ENCODE results near the gene GLIS1.

GLIS1 gene

DNA sequence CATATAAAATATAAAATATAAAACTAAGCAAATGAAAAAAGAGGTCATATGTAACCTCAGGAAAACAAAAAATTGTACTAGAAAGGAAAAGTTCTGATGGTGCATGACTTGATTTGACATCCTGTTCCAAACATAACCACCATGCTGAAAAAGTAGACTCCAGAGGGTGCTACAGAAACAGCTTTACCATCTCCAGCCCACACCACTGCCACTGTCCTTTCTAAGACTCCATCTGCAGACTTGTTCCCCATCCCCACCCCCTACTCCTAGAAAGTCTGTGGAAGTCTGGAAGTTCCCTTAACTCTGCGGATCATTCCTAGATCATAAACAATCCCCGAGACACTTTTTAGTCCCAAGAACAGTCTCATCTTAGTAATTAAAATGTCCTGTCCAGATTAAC, 20.5 kb downstream of the GLIS1 start:
- no peak for DNase-seq (ENCODE audit: low read depth in 3 of 3, low spot score in 1 of 3)

DNA sequence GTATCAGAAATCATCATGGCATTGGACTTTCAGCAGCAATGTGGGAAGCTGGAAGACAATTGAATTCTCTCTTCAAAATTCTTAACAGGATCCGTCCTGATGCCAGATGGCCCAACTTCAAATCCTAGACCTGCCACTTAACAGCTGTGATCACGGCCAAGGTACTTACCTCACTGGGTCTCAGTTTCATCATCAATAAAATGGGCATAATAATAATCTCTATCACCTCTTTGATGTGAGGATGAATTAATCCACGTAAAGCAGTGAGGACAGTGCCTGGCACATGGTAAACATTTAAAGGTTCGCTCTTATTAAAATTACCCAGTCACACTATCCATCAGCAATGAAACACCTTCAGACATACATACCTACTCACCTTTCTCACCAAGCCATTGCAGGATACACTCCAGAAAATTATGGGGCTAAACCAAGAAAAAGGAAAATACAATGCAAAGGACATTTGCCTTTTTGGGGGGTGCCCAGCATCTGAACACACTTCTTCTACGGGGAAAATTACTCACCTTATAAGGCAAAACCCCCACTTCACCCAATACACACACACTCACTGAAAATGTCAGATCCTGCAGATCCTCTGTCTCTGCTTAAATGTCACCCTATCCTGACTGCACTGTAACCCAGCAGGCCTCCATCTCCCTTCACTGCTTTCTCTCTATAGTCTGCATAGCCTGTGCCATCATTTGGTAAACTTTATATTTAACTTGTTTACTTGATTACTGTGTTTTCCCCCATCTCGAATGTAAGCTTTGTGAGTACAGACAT, 21.7 kb downstream of the GLIS1 start:
- no peak for DNase-seq (ENCODE audit: low read depth in 3 of 3, low spot score in 1 of 3)

DNA sequence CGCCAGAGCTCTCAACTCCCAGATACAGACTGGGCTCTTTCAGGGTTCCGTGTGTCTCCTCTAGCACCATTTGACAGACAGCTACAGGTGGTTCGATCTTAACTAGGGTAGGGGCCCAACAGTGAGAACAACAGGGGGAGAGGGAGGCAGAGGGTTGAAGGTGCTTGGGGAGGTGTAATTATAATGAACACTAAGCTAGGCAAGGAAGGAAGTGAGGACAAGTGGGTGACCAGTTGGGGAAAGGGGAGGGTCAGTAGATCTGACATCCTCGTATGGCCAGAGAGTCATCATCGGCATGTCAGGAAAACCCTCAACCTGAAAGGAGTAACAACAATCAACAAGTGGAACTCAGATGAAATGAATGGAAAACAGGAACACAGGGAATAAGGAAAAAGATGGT, 22.8 kb downstream of the GLIS1 start:
- no peak for DNase-seq (ENCODE audit: low read depth in 3 of 3, low spot score in 1 of 3)

DNA sequence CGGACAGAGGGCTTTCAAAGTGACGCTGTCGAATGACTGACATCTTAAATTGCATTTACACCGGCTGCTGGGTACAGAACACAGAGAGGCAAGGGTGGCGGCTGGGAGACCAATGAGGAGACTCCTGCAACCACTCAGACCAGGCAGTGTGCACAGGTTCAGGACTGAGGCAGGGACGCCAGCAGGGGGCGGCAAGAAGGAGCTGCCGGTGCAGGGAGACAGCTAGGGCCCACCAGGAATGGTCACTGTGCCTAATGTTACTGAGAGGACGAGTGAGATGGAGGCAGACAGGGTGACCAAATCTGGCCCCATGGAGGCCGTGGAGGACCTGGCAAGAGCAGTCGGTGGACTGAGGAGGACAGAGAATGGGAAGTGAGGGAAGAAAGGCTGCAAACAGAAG, 23.5 kb downstream of the GLIS1 start:
- no peak for DNase-seq (ENCODE audit: low read depth in 3 of 3, low spot score in 1 of 3)

DNA sequence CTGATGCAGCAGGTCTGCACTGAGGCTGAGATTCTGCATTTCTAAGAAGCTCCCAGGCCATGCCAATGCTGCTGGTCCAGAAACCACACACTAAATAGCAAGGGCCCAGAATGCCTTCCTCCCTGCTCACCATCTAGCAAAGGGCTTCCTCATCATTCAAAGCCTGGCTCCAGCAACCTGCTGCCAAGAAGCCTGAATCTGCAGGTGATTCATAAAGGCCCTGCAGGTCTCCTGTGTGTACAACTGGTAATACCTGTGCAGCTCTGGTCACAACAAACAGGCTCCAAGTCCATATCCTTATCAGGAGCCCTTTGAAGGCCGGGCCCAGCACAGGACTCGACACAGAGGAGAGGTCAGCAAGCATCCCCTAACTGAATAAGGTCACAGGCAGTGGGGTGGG, 26.7 kb downstream of the GLIS1 start:
- no peak for DNase-seq (ENCODE audit: low read depth in 3 of 3, low spot score in 1 of 3)

DNA sequence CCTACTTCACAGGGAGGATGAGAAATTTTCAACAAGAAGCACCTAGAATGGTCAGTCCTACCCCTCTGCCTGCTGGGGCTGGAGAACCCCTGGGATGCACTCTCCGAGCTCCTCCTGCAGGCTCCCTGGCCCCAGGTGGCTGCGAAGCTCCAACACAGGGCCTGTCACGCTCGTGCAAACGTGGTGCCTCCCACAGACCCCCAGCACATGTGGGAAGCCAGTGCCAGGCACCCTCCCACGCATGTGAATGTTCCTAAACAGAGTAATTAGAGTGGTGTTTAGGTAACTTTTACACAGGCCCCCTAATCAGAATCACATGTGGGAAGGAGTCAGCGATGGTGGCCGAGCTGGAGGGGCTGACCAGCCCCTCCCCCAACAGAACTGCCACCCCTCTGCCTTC, 28.4 kb downstream of the GLIS1 start:
- DNase-seq (ENCODE audit: low read depth in 3 of 3, low spot score in 1 of 3): no peak

DNA sequence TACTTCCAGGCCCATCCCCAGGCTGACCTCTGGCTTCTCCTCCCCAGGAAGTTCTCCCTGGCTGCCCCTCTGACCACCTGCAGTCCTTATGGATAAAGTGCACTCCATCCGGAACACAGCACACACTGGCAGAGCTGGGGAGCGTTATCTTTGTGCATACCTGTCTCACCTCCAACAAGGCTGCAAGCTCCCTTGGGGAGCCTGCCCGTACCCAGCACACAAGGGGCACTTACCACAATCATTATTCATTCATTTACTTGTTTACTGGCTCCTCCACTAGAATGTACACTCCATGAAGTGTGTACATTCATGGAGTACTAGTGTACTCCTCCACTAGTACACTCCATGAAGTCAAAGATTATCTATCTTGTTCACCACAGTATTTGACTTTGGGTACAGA, 30.3 kb downstream of the GLIS1 start:
- DNase-seq (ENCODE audit: low read depth in 3 of 3, low spot score in 1 of 3): no peak

DNA sequence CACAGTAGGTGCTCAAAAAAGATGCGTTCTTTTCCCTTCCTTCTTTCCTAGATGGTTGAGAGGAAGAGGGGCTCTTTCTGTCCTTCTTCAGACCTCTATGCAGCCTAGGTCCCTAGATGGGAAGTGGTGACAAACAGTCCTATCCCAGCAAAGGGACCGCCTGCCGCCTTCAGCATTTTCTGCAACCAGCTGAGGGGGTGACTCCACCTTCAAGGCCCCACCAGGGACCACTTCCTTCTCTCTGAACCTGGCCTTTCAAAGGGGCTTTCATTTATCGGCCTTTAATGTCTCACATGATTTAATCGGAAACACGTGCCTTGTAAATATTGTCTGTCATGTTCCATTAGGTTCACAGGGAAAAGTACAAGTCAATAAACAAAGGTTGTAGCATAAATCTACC, 32.6 kb downstream of the GLIS1 start:
- no peak for DNase-seq (ENCODE audit: low read depth in 3 of 3, low spot score in 1 of 3)

DNA sequence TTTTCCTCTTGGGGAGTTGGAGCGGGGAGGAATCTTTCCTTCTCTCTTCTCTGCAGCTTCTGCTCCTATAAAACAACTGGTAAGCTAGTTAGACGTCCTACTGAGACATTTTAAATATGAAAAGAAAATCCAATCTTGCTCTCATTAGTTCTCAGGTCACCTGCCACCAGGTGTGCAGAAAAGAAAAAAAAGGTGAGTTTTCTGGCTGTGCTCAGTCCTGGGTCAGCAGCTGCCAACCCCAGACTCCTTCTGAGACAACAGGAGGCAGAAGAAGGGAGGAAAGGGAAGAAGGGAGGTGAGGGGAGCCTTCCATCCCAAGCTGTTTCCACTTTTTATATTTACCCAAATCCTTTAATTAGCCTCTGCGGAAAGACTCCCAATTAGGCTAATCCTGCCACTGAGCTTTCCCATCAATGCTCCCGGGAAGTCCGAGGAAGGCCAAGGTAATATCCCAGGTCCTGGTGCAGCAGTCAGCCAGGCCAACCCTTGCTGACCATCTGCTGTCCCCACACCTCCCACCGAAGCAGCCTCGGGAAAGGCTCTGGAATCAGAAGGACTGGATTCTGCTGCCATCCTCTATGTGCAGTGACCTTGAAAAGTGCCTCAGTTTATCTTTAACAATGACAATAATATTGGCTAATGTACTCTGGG, 33.4 kb downstream of the GLIS1 start:
- DNase-seq (ENCODE audit: low read depth in 3 of 3, low spot score in 1 of 3): no peak

DNA sequence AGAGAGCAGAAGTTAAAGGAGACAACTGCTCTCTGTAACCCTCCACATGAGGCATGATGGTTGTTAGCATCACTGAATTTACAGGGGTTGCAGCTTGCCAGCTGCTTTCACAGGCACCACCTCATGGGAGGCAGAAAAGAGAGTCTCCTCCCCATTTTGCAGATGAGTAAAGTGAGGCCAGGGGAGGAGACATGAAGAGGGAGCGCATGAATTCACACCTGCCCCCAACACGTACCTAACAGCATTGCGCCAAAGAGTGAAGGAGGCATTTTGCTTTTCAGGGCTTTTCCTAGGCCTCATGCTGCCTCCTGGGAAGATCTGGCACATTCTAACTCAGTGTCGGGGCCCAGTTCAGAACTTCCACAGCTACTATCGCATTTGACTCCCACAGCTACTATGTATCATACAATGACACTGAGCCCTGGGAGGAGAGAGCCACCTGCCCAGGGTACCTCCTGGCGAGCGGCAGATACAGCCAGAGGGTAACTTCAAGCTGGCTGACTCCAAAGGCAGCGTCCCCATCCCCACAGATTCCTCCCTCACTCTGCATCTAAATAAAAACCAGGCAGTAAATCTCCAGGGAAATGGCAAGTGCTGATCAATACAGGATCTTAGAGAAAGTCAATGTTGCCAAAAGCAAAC, 34.0 kb downstream of the GLIS1 start:
- no peak for DNase-seq (ENCODE audit: low read depth in 3 of 3, low spot score in 1 of 3)

DNA sequence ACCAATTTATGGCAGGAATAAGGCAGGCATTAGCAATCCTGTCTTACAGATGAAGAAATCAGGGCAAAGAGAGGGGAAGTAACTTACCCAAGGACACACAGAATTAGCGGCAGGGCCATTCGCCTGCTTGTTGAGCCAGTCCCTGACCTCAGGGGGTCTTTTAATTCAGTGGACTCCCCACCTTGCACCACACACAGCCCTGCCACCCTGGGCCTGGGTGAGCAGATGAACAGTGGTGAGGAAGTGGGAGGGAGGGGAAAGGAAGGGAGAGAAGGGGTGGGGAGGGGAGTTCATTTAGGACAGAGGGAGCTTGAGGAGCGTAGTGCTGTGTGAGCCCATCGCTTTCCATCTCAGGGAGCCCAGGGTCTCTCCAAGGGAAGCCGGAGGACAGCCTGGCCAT, 34.7 kb downstream of the GLIS1 start:
- DNase-seq (ENCODE audit: low read depth in 3 of 3, low spot score in 1 of 3): no peak

DNA sequence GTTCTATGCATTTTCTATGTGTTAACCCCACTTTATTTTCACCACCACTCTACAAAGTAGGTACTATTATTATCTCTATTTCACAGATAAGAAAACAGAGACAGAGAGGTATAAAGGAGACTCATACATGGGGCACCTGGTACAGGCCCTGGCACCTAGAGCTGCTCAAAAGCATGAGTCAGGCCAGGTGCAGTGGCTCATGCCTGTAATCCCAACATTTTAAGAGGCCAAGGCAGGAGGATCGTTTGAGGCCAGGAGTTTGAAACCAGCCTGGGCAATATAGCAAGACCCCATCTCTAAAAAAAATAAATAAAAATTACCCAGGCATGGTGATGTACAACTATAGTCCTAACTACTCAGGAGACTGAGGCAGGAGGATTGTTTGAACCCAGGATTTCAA, 35.8 kb downstream of the GLIS1 start:
- no peak for DNase-seq (ENCODE audit: low read depth in 3 of 3, low spot score in 1 of 3)

DNA sequence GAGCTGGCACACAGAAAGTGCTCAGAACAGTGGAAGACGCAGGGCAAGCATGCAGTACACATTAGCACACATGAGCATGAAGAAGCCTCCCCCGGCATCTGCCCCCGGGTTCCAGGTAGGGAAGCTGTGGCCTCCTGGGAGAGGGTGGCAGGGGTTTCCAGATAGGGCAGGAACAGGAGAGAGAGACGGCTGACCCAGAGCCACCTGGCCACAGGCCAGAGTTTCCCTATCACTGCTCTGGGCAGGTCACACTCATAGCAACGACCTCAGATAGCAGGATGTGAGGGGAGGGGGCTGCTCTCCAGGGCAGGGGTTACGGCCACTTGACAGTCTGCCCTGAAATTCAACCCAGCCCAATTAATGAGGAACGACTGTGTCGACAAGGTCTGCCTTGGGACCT, 36.6 kb downstream of the GLIS1 start:
- DNase-seq (ENCODE audit: low read depth in 3 of 3, low spot score in 1 of 3): no peak

DNA sequence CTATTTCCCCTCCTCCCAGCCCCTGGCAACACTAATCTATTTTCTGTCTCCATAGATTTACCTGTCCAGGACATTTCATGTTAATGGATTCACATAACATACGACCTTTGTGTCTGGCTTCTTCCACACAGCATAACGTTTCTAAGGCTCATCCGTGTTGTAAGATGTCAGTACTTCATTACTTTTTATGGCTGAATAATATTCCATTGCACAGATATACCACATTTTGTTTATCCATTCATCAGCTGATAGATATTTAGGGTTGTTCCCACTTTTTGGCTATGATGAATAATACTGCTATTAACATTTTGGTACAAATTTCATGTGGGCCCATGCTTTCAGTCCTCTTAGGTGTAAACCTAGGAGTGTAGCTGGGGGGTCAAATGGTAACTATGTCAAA, 38.2 kb downstream of the GLIS1 start:
- no peak for DNase-seq (ENCODE audit: low read depth in 3 of 3, low spot score in 1 of 3)

DNA sequence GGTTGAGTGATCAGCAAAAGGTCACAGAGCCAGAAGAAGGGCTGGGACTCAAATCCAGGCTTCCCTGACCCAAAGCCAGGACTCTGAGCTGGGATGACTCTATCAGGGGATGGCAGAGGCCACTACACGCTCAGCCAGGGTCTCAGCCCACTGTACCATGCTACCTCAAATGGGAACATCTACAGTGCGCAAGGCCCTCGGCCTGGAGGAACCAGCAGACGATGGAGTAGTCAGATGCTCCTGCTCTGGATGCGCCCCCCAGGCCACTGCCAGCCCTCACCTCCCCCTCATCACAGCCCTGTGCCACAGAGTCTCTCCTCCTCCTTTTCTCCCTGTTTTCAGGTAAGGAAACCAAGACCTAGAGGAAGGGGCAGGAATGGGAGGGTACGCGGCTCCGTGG, 39.0 kb downstream of the GLIS1 start:
- no peak for DNase-seq (ENCODE audit: low read depth in 3 of 3, low spot score in 1 of 3)

DNA sequence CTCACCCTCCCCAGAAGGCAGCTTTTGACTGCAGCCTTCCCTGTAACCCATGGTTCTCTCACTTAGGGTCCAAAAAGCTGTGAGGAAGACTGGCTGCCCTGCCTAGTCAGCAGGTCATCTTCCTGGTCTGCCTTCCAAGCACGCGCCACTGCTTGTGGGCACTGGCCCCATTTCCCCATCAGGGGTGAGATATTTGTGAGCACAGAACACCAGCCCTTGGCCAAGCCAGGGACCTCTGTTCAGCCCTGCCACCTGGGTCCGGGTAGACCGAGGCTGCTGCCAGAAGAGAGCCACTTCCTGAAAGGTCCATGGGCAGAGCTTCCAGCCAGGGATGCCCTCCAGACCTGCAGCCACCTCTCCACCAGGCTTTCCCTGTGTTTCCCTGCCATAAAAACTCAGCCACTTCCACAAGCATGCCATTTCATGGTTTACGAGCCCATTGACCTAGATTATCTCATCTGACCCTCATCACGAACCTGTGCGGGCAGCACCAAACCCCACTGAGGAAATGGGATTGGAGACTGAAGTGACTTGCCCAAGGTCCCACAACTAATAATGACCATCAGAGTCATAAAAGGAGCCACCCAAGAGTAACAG, 40.5 kb downstream of the GLIS1 start:
- no peak for DNase-seq (ENCODE audit: low read depth in 3 of 3, low spot score in 1 of 3)

DNA sequence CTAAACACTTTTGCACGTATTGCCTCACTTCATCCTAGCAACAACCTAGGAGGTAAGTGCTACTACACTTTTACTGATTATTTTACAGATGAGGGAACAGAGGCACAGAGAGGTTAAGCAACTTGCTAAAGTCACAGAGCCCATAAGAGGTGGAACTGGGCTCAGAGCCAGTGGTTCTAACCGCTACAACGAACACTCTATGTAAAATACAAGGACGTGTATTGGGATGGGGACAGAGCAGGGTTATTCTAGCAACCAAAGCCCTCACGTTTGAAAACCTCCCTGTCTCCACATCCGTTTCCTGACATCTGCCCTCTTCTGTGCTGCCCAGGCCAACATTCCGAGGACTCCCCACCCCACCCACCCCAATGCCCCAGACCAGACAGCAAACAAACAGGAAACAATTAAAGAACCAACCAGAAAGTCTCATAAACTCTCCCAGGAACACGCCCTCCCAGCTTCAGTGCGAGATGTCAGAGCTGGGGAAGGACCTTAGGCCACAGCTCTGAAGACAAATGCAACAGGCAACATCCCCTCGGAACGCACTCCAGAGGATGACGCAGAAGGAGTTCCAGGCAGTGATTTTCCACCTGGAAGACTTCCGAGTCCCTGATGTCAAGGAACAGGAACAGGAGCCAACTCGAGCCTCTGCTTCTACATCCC, 41.1 kb downstream of the GLIS1 start:
- no peak for DNase-seq (ENCODE audit: low read depth in 3 of 3, low spot score in 1 of 3)

DNA sequence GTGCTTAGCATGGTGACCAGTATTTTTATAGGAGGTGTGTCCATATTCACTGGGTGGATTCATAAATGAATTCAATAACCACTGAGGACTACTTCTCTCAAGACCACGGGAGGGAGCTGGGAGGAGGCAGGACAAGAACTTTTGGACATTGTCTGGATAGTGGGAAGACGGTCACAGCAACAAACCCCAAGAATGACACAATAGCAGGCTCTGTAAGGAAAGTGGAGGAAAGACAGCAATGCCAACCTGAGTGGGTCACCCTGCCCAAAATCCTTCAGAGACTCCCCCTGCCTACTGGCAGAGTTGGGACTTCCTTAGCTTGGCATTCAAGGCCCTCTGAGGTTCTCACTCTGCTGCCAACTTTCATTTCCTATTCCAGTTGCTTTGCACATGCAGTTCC, 42.0 kb downstream of the GLIS1 start:
- no peak for DNase-seq (ENCODE audit: low read depth in 3 of 3, low spot score in 1 of 3)

DNA sequence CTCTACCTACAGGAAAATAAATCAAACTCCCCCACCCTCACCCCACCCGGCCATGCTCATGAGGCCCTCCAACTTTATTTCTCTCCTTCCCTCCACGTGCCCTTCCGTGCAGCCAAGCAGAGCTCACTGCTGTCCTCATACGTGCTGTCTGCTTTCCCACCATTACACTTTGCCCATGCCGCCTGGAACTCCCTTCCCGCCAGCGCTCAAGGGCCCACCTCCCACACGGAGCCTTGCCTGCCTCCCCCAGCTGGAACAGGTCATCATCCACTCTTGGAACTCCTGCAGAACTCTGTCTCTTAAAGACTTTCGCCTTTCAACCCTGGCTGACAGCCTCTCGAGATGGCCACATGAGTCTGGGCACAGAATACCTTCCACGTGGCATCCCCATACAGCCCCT, 42.4 kb downstream of the GLIS1 start:
- DNase-seq (ENCODE audit: low read depth in 3 of 3, low spot score in 1 of 3): no peak

DNA sequence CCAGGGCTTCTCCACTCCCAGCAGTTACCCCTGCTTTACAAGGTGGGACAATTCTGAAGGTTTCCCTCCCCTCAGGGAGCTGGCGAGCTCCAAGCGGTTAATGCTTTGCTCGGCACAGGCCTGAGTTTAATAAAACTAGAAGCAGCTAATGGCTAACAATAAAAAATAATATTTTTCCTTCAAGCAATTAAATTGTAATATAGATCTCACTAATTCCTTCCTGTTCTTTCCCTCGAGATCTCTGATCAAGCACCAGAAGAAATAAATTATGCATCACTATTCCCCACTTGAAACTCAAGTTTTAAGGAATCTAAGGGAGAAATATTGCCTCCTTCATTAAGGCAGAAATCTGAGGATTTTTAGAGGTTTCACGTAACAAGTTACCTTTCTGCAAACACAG, 42.9 kb downstream of the GLIS1 start:
- DNase-seq (ENCODE audit: low read depth in 3 of 3, low spot score in 1 of 3): no peak

DNA sequence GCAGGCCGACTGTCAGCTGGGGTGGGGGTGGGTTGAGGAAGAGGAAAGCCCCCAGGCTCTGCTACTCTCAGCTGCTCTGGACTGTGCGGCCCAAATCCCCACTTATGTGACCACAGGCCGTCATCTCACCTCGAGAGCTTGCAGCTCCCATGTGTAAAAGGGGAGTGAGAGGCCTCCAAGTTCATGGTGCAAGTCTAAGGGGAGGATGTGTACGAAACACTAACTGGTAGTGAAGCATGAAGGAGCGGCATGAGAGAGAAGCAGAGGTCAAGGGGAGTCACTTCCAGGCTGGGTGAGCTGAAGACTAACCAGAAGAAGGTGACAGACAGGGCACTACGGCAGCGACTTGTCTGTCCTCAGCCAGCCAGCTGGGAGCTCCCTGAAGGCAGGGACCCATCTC, 43.8 kb downstream of the GLIS1 start:
- DNase-seq (ENCODE audit: low read depth in 3 of 3, low spot score in 1 of 3): no peak

DNA sequence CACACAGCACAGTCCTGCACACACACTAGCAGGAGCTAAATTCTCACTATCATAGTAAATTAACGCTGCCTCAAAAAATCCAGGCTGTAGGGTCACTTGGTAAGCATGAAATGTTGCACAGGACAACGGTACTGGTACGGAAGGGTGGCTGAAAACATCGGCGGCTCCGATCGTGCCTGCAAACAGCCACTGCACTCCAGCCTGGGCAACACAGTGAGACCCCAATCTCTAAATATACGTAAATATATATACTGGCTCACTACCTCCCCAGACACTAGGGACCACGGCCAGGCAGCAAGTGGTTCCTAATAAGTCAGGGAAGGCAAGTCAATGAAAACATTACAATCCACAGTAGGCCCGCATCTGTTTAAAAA, 44.3 kb downstream of the GLIS1 start:
- DNase-seq (ENCODE audit: low read depth in 3 of 3, low spot score in 1 of 3): no peak
